CD4-positive, alpha-beta T cell treated with Interleukin-1 beta for 1 hour (primary cell): Measurements from ENCODE around the gene PAQR7.

Source experiments
- DNase-seq, 2 donors: peaks; one replicate each; pipeline ENCODE4 v3.0.0-alpha.2; 2020 to 2022

Gene PAQR7

DNA sequence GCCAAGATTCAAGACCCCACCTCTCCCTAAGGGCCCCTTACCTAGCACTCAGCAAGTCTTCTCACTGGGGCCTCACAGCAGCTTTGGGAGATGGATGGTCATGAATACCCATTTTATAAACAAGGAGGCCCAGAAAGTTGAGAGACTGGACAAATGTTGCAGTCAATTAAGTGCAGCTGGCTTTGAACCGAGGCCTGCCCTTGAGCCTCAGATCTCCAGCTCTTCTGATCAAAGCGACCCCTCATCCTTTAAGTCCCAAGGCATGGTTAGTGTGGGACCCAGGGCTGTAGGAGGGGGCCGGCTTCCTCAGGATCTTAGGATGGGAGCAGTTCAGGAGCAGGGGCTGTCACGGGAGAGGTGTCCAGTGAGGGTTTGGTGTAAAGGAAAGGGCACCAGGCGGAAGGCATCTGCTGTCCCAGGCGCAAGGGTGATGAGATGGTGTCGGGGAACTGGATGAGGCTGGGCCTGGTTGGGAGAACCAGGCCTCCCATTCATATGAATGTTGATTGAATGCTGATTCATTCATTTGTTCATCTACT, 60.9 kb downstream of the PAQR7 start:
- DNase-seq, result no peak

DNA sequence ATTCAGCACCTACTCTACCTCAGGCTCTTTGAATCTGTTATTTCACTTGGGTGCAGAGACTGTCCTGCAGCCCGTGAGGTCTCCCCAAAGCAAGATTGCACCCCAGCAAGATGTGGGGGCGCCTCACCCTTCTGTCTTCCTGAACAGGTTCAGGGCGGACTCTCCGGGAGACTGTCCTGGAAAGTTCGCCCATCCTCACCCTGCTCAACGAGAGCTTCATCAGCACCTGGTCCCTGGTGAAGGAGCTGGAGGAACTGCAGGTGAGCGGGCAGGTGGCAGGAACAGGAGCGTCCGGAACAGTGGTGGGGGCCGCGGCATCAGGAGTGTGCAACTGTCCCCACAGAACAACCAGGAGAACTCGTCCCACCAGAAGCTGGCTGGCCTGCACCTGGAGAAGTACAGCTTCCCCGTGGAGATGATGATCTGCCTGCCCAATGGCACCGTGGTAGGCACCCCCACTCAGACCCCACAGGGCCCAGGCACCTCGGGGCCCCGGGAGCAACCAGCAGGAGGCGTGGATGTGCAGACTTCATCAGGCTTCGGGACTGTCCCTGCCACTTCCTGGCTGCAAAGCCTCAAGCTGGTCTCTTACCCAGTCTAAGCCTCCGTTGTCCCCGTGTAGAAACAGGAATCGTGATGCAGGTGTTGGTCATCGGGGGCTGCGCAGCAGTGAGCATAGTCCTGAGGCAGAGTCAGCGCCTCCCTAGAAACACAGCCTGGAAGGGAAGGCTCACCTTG, 61.6 kb downstream of the PAQR7 start:
- DNase-seq, result no peak

- DNase-seq, result no peak
These were observed 62.3 kb downstream of the PAQR7 start for GRCh38 chr1:25813071-25813733.
